SU-DHL-6 (cell line): ENCODE data around the gene NELFE.

Experiments used
- CTCF ChIP-seq: fragments of 200-600 bp; sonication (generic); IDR thresholded peaks from one replicate; pipeline ENCODE4 v1.5.1; 2017; ENCODE audit warnings: antibody characterized with exemption, mild to moderate bottlenecking, low read length, moderate library complexity; ENCODE audit not compliant: insufficient read depth, poor library complexity, severe bottlenecking
- EZH2phosphoT487 ChIP-seq: fragments of 200-600 bp; sonication (generic), shearing (Covaris generic); conservative IDR thresholded peaks from 2 replicates; pipeline ENCODE4 v1.6.1; 2018; ENCODE audit warnings: mild to moderate bottlenecking, antibody characterized with exemption, low read length, moderate library complexity, mixed read lengths

GRCh38 chr6:31906122-31906521, 52.6 kb downstream of the NELFE start:
- TF ChIP-seq CTCF (no peak), EZH2phosphoT487 (no peak)
